ENCODE results near the gene JADE3. TPM values are rescaled to one million over a fixed set of nuclear protein-coding genes. Genes with fewer than 3 reads are reported as not detected.
A peak's percentile ranks its signal among the peaks of the same experiment; 100 is the strongest.

JADE3 gene
- total and polyA plus RNA-seq, 2 experiments from 2014 or later: 4.5 to 15.3 TPM

GRCh38 chrX:46953137-46953527 lies 40.9 kb downstream of the JADE3 start:
- no peaks in the 10 kb centered on the region for H4K20me1 ChIP-seq (replicated peaks; ENCODE audit: insufficient read depth)
- H3K36me3 Mint-ChIP-seq (ENCODE audit: low read depth): no peaks in the 10 kb centered on the region
- H3K4me1 Mint-ChIP-seq: peaks cover 32% of the 10 kb centered on the region
- H3K27ac ChIP-seq (ENCODE audit: low read depth): peak overlapping the region; percentile 87; the same call in 1 of the 2 replicates
- peak overlapping the region; percentile 53 for H3K4me2 ChIP-seq
- no peak overlapping the region for H2AFZ ChIP-seq
- TF ChIP-seq CTCF (conservative IDR thresholded peaks at IDR 0.05; ENCODE audit: low read depth in 2 of 2): no peak
- TF ChIP-seq EZH2 (IDR thresholded peaks at IDR 0.05; ENCODE audit: low read depth, unreplicated experiment): no peak
- TF ChIP-seq JUNB (IDR thresholded peaks at IDR 0.05; ENCODE audit: unreplicated experiment): no peak
- no peak for TF ChIP-seq REST (IDR thresholded peaks at IDR 0.05; ENCODE audit: unreplicated experiment)
- no peak for TF ChIP-seq ZNF331 (CRISPR knock-in tag; IDR thresholded peaks at IDR 0.05; ENCODE audit: low read depth)
- TF ChIP-seq ZNF114 (CRISPR knock-in tag; IDR thresholded peaks at IDR 0.05): no peak
- peaks cover 87% of the 10 kb centered on the region for H3K79me2 ChIP-seq (replicated peaks; ENCODE audit: insufficient read depth)
- no peak for DNase-seq (ENCODE audit: low spot score)
- ATAC-seq: no peak; the same call in 1 of the 3 replicates
- peak overlapping the region; percentile 51; the same call in 2 of the 3 replicates for H3K4me3 Mint-ChIP-seq
- H3F3A ChIP-seq (replicated peaks; ENCODE audit: low read depth): no peaks in the 10 kb centered on the region
- H3K9me2 ChIP-seq (ENCODE audit: insufficient read depth): no peaks in the 10 kb centered on the region
- H3K36me3 ChIP-seq (ENCODE audit: insufficient read depth): no peaks in the 10 kb centered on the region
- peaks cover 26% of the 10 kb centered on the region for H3K4me1 ChIP-seq (ENCODE audit: insufficient read depth)
- H3K27me3 ChIP-seq (ENCODE audit: insufficient read depth): no peaks in the 10 kb centered on the region
- no peak overlapping the region for H3K4me3 ChIP-seq
- H3K27ac Mint-ChIP-seq: peak overlapping the region; percentile 95
- H3K9me3 Mint-ChIP-seq: no peaks in the 10 kb centered on the region; the same call in 2 of the 3 replicates
- H3K27me3 Mint-ChIP-seq (ENCODE audit: insufficient read depth, low read depth, poor library complexity): no peaks in the 10 kb centered on the region

DNA sequence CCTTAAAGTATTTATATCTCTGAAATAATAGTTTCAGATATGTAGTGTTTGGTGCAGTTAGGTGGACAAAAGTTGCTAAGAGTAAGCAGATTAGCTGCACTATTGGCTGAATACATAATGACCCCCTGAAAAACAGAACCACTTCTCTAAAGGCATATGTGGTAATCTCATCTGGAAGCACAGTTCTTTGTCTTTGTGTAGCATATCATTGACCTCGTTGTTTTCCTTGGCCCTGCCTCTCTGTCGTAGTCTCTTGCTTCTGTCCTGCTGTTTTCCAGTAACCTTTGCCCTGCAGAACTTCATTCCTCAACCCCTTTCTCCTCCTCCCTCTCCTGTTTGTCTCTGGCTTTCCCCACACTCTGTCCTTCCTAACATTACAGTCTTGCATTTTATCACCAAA lies 41.4 kb downstream of the JADE3 start:
- peaks cover 32% of the 10 kb centered on the region for H3K4me1 Mint-ChIP-seq
- no peaks in the 10 kb centered on the region; the same call in 2 of the 3 replicates for H3K9me3 Mint-ChIP-seq
- H3K36me3 Mint-ChIP-seq (ENCODE audit: low read depth): no peaks in the 10 kb centered on the region
- Histone ChIP-seq H3K27me3 (ENCODE audit: insufficient read depth) (no peaks in the 10 kb centered on the region), H3K9me2 (ENCODE audit: insufficient read depth) (no peaks in the 10 kb centered on the region), H4K20me1 (replicated peaks; ENCODE audit: insufficient read depth) (no peaks in the 10 kb centered on the region), H2AFZ (no peak overlapping the region), H3K4me3 (no peak overlapping the region), H3K4me1 (ENCODE audit: insufficient read depth) (peaks cover 26% of the 10 kb centered on the region), H3F3A (replicated peaks; ENCODE audit: low read depth) (no peaks in the 10 kb centered on the region), H3K79me2 (replicated peaks; ENCODE audit: insufficient read depth) (peaks cover 87% of the 10 kb centered on the region), H3K36me3 (ENCODE audit: insufficient read depth) (no peaks in the 10 kb centered on the region), H3K4me2 (peak overlapping the region; percentile 53), H3K27ac (ENCODE audit: low read depth) (peak overlapping the region; percentile 86)
- peak overlapping the region; percentile 51 for H3K4me3 Mint-ChIP-seq
- peak; percentile 91 for ATAC-seq
- TF ChIP-seq ZNF331 (CRISPR knock-in tag; IDR thresholded peaks at IDR 0.05; ENCODE audit: low read depth): no peak
- peak overlapping the region; percentile 95 for H3K27ac Mint-ChIP-seq
- peak; percentile 56 for DNase-seq (ENCODE audit: low spot score)
- H3K27me3 Mint-ChIP-seq (ENCODE audit: insufficient read depth, low read depth, poor library complexity): no peaks in the 10 kb centered on the region

Measured in GM23338 (cell line).